Stimulated activated CD8-positive, alpha-beta memory T cell treated with anti-CD3 and anti-CD28 coated beads, Interleukin-4, amount 100 ng/mL, for 24 hours (primary cell): ENCODE data around the gene FGF10.

Experiments used
- DNase-seq: peaks from one replicate; pipeline ENCODE4 v3.0.0-alpha.2; 2020; ENCODE audit warnings: low read depth

FGF10 gene

GRCh38 chr5:44356231-44356630 lies 33.0 kb downstream of the FGF10 start:
- no peak for DNase-seq

- no peak for DNase-seq
Measured at GRCh38 chr5:44345871-44346270, 43.3 kb downstream of the FGF10 start.

- no peak for DNase-seq
Measured at GRCh38 chr5:44336708-44337107, 52.5 kb downstream of the FGF10 start.

- DNase-seq: no peak
Measured at GRCh38 chr5:44334622-44335021, 54.6 kb downstream of the FGF10 start.

- DNase-seq: no peak
Measured at GRCh38 chr5:44332285-44332971, 56.8 kb downstream of the FGF10 start.

GRCh38 chr5:44331471-44332050 lies 57.7 kb downstream of the FGF10 start:
- DNase-seq: no peak

GRCh38 chr5:44329716-44330115 lies 59.5 kb downstream of the FGF10 start:
- DNase-seq: no peak

GRCh38 chr5:44321144-44321725 lies 68.0 kb downstream of the FGF10 start:
- DNase-seq: no peak

GRCh38 chr5:44320188-44320587 lies 69.0 kb downstream of the FGF10 start:
- DNase-seq: no peak

GRCh38 chr5:44318883-44319282 lies 70.3 kb downstream of the FGF10 start:
- DNase-seq: no peak

GRCh38 chr5:44312374-44312773 lies 76.8 kb downstream of the FGF10 start:
- DNase-seq: no peak

- DNase-seq: no peak
Measured at GRCh38 chr5:44300551-44300950, 88.7 kb downstream of the FGF10 start.

GRCh38 chr5:44299394-44299793 lies 89.8 kb downstream of the FGF10 start:
- no peak for DNase-seq

GRCh38 chr5:44294516-44294915 lies 94.7 kb downstream of the FGF10 start:
- DNase-seq: no peak

GRCh38 chr5:44292736-44293135 lies 96.5 kb downstream of the FGF10 start:
- DNase-seq: no peak

GRCh38 chr5:44278469-44278868 lies 110.8 kb downstream of the FGF10 start:
- no peak for DNase-seq

GRCh38 chr5:44275908-44276307 lies 113.3 kb downstream of the FGF10 start:
- DNase-seq: no peak

GRCh38 chr5:44275329-44275728 lies 113.9 kb downstream of the FGF10 start:
- no peak for DNase-seq

GRCh38 chr5:44267909-44268308 lies 121.3 kb downstream of the FGF10 start:
- DNase-seq: no peak

- no peak for DNase-seq
Measured at GRCh38 chr5:44266882-44267576, 122.2 kb downstream of the FGF10 start.

- no peak for DNase-seq
Measured at GRCh38 chr5:44265713-44266112, 123.5 kb downstream of the FGF10 start.

GRCh38 chr5:44260793-44261192 lies 128.4 kb downstream of the FGF10 start:
- DNase-seq: no peak
